K562 (cell line): ENCODE measurements around the gene LUC7L. TPM values are rescaled to one million over a fixed set of nuclear protein-coding genes. Genes with fewer than 3 reads are reported as not detected.

Source experiments
- ATAC-seq: fragments of 200-7000 bp; cut with Tn5 transposase; 3 replicates; pipeline ENCODE4 v1.9.1; 2020; ENCODE audit warnings: moderate library complexity
- BruUV-seq: library from RNA; stranded (reverse); fragments of 400-500 nt; replicated peaks from 2 replicates; lab custom pipeline; 2021; lab: Mats Ljungman, UMichigan
- CTCF ChIA-PET: fragments of 300-600 bp; formaldehyde crosslinking; extraction: SDS; loops from one replicate; lab custom pipeline; 2021; ENCODE audit warnings: low intra/inter-chr PET ratio; lab: Yijun Ruan, JAX
- POLR2A ChIA-PET: fragments of 300-600, 350-650 bp; sonication (Branson Sonifier 250); formaldehyde crosslinking; extraction: SDS; loops from one replicate; lab custom pipeline; 2021; ENCODE audit warnings: antibody characterized with exemption, inconsistent platforms; lab: Yijun Ruan, JAX
- DNase-seq, 4 experiments: peaks; one replicate each; pipeline versions ENCODE4 v3.0.0 to v3.0.0-alpha.2; 2011 to 2018; ENCODE audit warnings: low spot score in 3 of 4, mixed read lengths in 3 of 4; ENCODE audit errors: extremely low read depth in 1 of 4
- FAIRE-seq: peaks from 2 replicates; lab custom pipeline; 2011; peaks lifted over from hg19 to GRCh38; lab: Jason Lieb, UNC
- H2AFZ ChIP-seq: 2 replicates; pipeline ENCODE4 v1.6.0; 2011; ENCODE audit warnings: low read depth, low read length, control low read depth, inconsistent platforms
- H3K27ac ChIP-seq: fragments of 200-600 bp; 3 replicates; pipeline ENCODE4 v1.8.0; 2011; ENCODE audit warnings: low read depth, mild to moderate bottlenecking, control low read depth, inconsistent platforms, low read length, moderate library complexity, mixed read lengths; ENCODE audit errors: extremely low read depth
- H3K27me3 ChIP-seq, 2 experiments: fragments of 300-600 bp in 1 of 2; 2 replicates in 1 of 2; 3 replicates in 1 of 2; pipeline versions ENCODE4 v1.6.0 to v1.8.0; 2011; ENCODE audit warnings: inconsistent platforms in 2 of 2, low read length in 2 of 2, mild to moderate bottlenecking in 1 of 2, mixed read lengths in 1 of 2, moderate library complexity in 1 of 2; ENCODE audit not compliant: control insufficient read depth in 2 of 2, insufficient read depth in 2 of 2
- H3K36me3 ChIP-seq: fragments of 300-600 bp; 3 replicates; pipeline ENCODE4 v1.8.0; 2011; ENCODE audit warnings: mild to moderate bottlenecking, low read length, inconsistent platforms; ENCODE audit not compliant: control insufficient read depth, insufficient read depth
- H3K4me1 ChIP-seq, 2 experiments: fragments of 200-600 bp in 1 of 2; replicated peaks in 1 of 2; 2 replicates in 1 of 2; 3 replicates in 1 of 2; pipeline versions ENCODE4 v1.5.1 to v1.8.0; 2011; ENCODE audit warnings: inconsistent platforms in 2 of 2, low read length in 2 of 2, mild to moderate bottlenecking in 1 of 2, mixed read lengths in 1 of 2, moderate library complexity in 1 of 2; ENCODE audit not compliant: control insufficient read depth in 2 of 2, insufficient read depth in 2 of 2
- H3K4me2 ChIP-seq: 2 replicates; pipeline ENCODE4 v1.6.1; 2011; ENCODE audit warnings: low read length, control low read depth, inconsistent platforms, mixed read lengths; ENCODE audit not compliant: insufficient read depth
- H3K4me3 ChIP-seq: fragments of 200-600 bp; sonication (generic), shearing (Covaris generic); 2 replicates; pipeline ENCODE4 v1.5.1; 2016; ENCODE audit warnings: control low read depth, inconsistent platforms
- H3K79me2 ChIP-seq: fragments of 200-600 bp; 3 replicates; pipeline ENCODE4 v1.8.0; 2011; ENCODE audit warnings: low read length, inconsistent platforms; ENCODE audit not compliant: control insufficient read depth, insufficient read depth
- H3K9ac ChIP-seq, 2 experiments: 2 replicates each; pipeline versions ENCODE4 v1.6.0 to v1.6.1; 2011; ENCODE audit warnings: low read depth in 2 of 2, low read length in 2 of 2, control low read depth in 1 of 2, inconsistent platforms in 1 of 2, mild to moderate bottlenecking in 1 of 2, mixed read lengths in 1 of 2; ENCODE audit not compliant: insufficient read depth in 1 of 2
- H3K9me1 ChIP-seq: one replicate; pipeline ENCODE4 v1.6.0; 2011; ENCODE audit warnings: inconsistent platforms, mild to moderate bottlenecking, low read length, moderate library complexity; ENCODE audit not compliant: control insufficient read depth, insufficient read depth
- H3K9me3 ChIP-seq: replicated peaks from 2 replicates; pipeline ENCODE4 v1.5.1; 2011; ENCODE audit warnings: low read depth, low read length, inconsistent platforms; ENCODE audit not compliant: control insufficient read depth, insufficient read depth
- H4K20me1 ChIP-seq: replicated peaks from 2 replicates; pipeline ENCODE4 v1.6.1; 2011; ENCODE audit warnings: low read length, inconsistent platforms, mixed read lengths; ENCODE audit not compliant: control insufficient read depth, insufficient read depth
- CREBBP ChIP-seq: IDR thresholded peaks from one replicate; pipeline ENCODE4 v1.6.1; 2012; ENCODE audit warnings: low read depth, mild to moderate bottlenecking, control low read depth, inconsistent platforms, low read length
- EZH2 ChIP-seq: IDR thresholded peaks from 2 replicates; pipeline ENCODE4 v1.6.1; 2012; ENCODE audit warnings: low read depth, mild to moderate bottlenecking, inconsistent platforms, low read length, borderline replicate concordance
- MBD1 ChIP-seq: fragments of 250-450 bp; sonication (Bioruptor Pico); IDR thresholded peaks from 2 replicates; pipeline ENCODE4 v1.8.0; 2022; ENCODE audit warnings: inconsistent platforms
- ZBTB33 ChIP-seq: sonication (generic); formaldehyde crosslinking; IDR thresholded peaks from 2 replicates; pipeline ENCODE4 v1.8.1; 2023; ENCODE audit warnings: mild to moderate bottlenecking, missing genetic modification reagents
- WGBS: fragments of 100-300 bp; shearing (Covaris generic); methylation state at CpG from one replicate; pipeline ENCODE4 v1.1.6; 2016; ENCODE audit warnings: low coverage, mixed read lengths; ENCODE audit not compliant: insufficient coverage; ENCODE audit errors: missing lambda C conversion rate; 5-methylcytosine and 5-hydroxymethylcytosine counted together
- in situ Hi-C: fragments of 300-500 bp; cut with MboI; formaldehyde crosslinking; loops from 4 replicates; pipeline ENCODE4 v1.15.0; 2018; ENCODE audit warnings: inconsistent platforms, mixed read lengths
- intact Hi-C: fragments of 100-400 bp; cut with micrococcal nuclease; formaldehyde crosslinking; loops from 2 replicates; pipeline ENCODE4 v1.14.2; 2022
- polyA plus RNA-seq, 8 experiments: library from polyadenylated mRNA; depleted of rRNA in 4 of 8; stranded (reverse) in 5 of 8; unstranded in 3 of 8; fragments of >200 nt; fragmentation: Nextera tagmentation in 2 of 8; fragmentation: Illumina TruSeq in 1 of 8; extraction: Ambion mirVana in 2 of 8; extraction: Trizol in 1 of 8; gene quantifications; 2 replicates each; pipeline versions ENCODE4 v1.2.1 to v1.2.3, GENCODE V29; 2011 to 2014; ENCODE audit warnings: inconsistent platforms in 1 of 8, missing spikeins in 1 of 8
- total RNA-seq, 7 experiments: library from RNA; depleted of rRNA in 6 of 7; stranded (reverse); fragments of >200 nt in 6 of 7; fragmentation: Illumina TruSeq in 2 of 7; extraction: Trizol in 2 of 7; gene quantifications; 2 replicates each; pipeline versions ENCODE4 v1.2.1 to v1.2.3, GENCODE V29; 2011 to 2021; ENCODE audit warnings: low replicate concordance in 1 of 7

Gene LUC7L
- total and polyA plus RNA-seq, 9 of the 15 experiments (the other 6 are each of a cell fraction or from before 2014, with no cell fraction given) = 1.7 to 93.3 (median 59.5) TPM

GRCh38 chr16:275041-275641 lies 45.9 kb upstream of the LUC7L start:
- no peaks in the 10 kb centered on the region for H3K9me1 ChIP-seq
- H3K9ac ChIP-seq = no peak overlapping the region
- no peaks in the 10 kb centered on the region for H3K27me3 ChIP-seq
- DNase-seq (no peak), FAIRE-seq (no peak), ATAC-seq (no peak)
- no peak overlapping the region for H3K4me3 ChIP-seq
- ChIA-PET CTCF (no interaction called here), POLR2A (no interaction called here)
- no peaks in the 10 kb centered on the region for H3K79me2 ChIP-seq
- no TSS peak for BruUV-seq
- H3K4me1 ChIP-seq = peaks cover 0 to 67% of the 10 kb centered on the region in 2 experiments; a peak in 2 of 5 replicates
- intact Hi-C loops = no loop called here
- in situ Hi-C loops = no loop called here
- 62% methylated on average over 15 of the region's 58 CpGs for WGBS
- no peaks in the 10 kb centered on the region for H4K20me1 ChIP-seq
- H3K27ac ChIP-seq = no peak overlapping the region
- no peaks in the 10 kb centered on the region for H3K36me3 ChIP-seq
- H2AFZ ChIP-seq = no peak overlapping the region
- H3K9me3 ChIP-seq = no peaks in the 10 kb centered on the region
- no peak overlapping the region for H3K4me2 ChIP-seq
- TF ChIP-seq ZBTB33 (CRISPR knock-in tag) (peak; percentile 52; the same call in 1 of the 2 replicates), EZH2 (no peak), CREBBP (no peak), MBD1 (no peak)
